Stimulated activated CD4-positive, alpha-beta T cell treated with anti-CD3 and anti-CD28 coated beads, Interleukin-15, amount 100 ng/mL, for 1 hour (primary cell): ENCODE results near the gene CRIP1.

Experiments used
- DNase-seq, 2 donors: peaks; one replicate each; pipeline ENCODE4 v3.0.0-alpha.2; 2020; ENCODE audit warnings: low read depth in 1 of 2, low spot score in 1 of 2

The CRIP1 gene

GRCh38 chr14:105450864-105451720, 35.6 kb upstream of the CRIP1 start:
- DNase-seq = no peak

DNA sequence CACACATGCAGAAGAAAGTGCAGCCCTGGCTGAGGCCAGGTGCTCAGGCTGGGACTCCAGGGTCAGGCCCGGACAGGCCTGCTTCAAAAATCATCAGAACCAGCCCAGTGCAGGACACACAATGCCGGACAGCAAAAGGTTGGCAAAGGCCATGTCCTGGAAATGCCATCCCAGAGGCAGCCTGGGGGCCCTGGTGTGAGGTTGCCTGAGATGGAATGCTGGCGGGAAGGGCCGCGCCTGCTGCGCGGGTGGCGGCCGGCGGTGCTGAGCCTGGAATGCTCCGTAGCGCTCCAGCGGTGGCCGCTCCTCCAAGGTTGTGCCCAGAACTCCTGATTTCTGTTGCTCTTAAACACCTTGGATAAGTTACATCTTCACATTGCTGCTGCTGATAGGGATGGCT, 33.7 kb upstream of the CRIP1 start:
- DNase-seq = no peak

DNA sequence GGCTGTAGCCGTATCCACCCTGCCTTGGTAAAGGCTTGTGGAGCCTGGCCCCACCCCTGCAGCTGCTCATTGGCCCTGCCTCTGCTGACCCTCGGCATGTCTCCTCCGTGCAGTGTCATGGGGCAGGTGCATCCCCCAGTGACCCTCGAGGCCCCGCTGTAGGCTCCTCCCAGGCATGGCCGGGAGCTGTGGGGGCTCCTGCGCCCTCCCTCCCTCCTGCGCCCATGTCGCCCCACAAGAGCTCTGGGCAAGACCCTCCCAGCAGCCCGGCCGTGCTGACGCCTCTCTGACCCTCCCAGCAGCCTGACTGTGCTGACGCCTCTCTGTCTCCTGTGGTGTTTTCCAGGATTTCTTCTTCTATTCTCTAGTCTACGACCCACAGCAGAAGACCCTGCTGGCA, 32.8 kb upstream of the CRIP1 start:
- no peak for DNase-seq

- no peak for DNase-seq
Measured at GRCh38 chr14:105455086-105455640, 31.5 kb upstream of the CRIP1 start.

DNA sequence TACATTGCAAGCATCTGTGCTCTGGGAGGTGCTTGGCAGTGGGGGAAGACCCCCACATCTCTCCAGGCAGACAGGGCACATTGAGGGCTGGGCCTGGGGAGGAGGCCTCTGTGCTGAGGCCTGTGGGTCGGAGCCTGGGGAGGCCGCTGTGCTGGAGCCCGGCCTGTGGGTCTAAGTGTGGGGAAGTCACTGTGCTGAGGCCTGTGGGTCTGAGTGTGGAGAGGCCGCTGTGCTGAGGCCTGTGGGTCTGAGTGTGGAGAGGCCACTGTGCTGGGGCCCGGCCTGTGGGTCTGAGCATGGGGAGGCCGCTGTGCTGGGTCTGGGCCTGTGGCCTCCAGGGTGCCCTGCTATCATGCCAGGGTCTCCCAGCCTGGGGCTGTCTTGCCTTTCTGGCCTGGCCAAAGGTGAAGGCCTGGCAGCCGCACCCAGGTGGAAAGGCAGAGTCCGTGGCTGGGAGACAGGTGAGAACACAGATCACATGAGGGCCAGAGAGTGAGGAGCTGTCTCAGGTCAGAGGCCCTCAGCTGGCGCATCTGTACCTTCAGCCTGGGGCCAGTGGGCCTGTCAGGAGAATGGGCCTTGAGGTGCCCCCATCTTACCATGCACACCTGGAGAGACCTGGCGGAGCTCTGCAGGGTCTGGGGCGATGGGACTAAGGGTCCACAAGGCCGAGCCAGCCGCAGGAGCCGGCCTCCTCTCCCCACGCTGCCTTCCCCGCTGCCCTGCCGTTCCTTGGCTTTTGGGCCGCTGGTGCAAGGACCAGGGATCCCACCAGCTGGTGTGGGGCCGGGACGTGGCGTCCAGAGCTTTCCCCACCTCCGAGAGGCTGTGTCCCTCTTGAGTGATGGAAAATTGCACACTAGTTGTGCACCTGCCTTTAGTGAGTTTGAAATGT, 30.7 kb upstream of the CRIP1 start:
- no peak for DNase-seq

GRCh38 chr14:105456736-105457617, 29.7 kb upstream of the CRIP1 start:
- no peak for DNase-seq

GRCh38 chr14:105458010-105458409, 28.7 kb upstream of the CRIP1 start:
- DNase-seq = no peak

DNA sequence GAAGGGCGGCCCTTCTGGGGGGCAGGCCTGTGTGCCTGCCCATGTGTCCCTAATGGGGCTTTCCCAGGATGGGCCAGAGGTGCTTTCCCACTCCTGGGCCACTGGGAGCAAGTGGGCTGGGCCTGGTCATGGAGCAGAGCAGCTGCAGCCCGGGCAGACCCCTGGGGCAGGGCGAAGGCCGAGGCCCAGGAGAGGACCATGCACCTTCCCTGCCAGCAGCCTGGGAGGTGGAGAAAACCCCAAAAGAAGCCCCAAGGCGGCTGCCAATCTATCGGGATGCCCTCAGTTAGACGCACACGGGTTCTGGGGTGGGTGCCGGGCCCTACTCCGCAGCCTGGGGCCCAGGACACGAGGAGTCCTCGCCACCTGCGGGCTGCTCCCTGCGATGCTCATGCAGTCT, 28.1 kb upstream of the CRIP1 start:
- no peak for DNase-seq

- no peak for DNase-seq
Measured at GRCh38 chr14:105460116-105460515, 26.6 kb upstream of the CRIP1 start.

- no peak for DNase-seq
Measured at GRCh38 chr14:105460616-105461015, 26.1 kb upstream of the CRIP1 start.

- no peak for DNase-seq
Measured at GRCh38 chr14:105461903-105462302, 24.8 kb upstream of the CRIP1 start.

GRCh38 chr14:105464501-105464900, 22.2 kb upstream of the CRIP1 start:
- DNase-seq = no peak

DNA sequence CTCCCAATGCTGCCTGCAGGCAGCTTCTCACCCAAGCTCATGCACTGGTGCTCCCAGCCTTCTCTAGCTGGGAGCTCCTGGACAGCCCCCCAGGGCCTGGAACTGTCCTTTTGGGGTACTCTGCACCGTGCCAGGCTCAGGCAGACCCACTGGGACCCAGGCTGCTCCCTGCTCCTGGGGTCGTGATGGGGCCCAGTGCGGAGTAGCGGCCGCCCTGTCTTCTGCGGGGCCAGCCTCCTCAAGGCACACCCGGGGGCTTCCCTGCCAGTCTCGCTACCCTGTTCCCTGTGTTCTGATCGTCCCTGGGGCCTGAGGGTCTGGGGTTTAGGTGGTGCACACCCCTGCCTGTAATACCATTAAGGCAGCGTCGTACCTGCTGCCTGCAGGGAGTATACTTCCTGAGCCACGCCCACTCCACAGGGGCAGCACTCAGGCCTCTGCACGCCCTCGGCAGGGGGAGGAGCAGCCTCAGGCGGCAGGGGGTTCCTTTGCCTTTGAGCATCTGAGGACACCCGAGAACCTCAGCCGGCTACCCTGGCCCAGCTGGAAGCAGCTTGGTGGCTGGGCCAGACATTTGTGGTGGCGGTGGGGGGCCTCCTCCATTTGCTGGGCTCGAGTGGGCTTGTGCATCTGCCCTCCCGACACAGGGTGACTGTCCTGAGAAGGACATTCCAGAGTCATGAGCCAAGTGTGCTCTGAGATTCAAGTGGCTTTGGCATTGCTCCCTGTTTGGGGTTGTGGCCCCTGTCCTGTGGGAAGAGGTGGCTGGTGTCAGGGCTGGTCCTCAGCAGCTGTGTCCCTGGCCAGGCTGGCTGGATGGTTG, 21.3 kb upstream of the CRIP1 start:
- no peak for DNase-seq

DNA sequence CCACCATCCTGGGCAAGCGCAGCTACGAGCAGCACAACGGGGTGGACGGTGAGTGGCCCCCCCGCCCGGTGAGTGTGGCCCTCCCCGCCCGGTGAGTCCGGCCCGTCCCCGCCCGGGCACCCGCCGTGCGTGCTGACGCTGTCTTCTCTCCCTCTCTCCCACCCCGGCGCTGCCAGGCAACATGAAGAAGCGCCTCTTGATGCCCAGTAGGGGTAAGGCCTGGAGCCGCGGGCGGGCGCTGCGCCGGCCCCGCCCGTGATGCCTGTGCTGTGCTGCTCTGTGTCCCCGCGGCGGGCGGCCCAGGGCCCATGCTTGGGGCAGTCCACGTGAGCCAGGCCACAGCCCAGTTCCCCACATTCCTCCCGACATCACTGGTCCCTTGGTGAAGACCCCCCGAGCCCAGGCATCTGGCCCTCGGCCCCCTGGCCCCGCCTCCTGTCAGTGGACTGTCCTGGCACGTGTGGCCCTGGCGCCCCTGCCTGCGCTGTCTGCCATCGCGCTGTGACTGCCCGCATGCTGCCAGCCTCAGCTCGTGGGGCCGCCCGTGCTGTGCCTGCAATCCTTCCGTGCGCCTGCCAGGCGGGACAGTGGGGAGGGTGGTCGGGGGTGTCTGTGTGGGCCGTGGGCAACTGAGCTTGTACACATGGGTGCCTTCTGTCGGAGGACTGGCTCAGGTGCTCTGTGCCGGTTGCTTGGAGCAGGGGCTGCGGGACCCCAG, 20.0 kb upstream of the CRIP1 start:
- DNase-seq = no peak

- no peak for DNase-seq
Measured at GRCh38 chr14:105467249-105467941, 19.3 kb upstream of the CRIP1 start.

DNA sequence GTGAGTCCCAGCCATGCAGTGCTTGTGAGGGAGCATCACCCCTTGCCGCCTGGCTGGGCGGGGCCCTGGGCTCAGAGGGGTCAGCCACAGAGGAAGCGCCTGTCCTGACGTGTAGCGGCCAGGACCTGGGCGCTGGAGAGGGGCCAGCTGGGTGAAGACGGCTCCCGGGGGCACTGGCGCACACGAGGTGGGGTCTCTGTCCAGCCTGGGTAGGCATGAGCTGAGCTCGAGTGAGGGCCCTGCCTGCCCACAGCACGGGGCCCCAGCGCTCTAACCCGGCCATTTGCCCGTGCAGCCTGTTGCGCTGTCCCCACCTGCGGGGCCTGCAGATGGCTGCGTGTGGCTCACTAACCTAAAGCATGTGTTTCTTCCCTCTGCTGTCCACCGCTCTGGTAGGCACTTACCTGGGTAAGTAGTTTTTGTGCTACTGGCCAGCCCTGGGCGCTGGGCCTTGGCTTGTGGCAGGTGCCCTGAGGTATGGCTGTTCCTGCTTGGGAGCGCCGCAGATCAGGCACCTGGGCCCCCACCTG, 18.7 kb upstream of the CRIP1 start:
- DNase-seq = no peak

DNA sequence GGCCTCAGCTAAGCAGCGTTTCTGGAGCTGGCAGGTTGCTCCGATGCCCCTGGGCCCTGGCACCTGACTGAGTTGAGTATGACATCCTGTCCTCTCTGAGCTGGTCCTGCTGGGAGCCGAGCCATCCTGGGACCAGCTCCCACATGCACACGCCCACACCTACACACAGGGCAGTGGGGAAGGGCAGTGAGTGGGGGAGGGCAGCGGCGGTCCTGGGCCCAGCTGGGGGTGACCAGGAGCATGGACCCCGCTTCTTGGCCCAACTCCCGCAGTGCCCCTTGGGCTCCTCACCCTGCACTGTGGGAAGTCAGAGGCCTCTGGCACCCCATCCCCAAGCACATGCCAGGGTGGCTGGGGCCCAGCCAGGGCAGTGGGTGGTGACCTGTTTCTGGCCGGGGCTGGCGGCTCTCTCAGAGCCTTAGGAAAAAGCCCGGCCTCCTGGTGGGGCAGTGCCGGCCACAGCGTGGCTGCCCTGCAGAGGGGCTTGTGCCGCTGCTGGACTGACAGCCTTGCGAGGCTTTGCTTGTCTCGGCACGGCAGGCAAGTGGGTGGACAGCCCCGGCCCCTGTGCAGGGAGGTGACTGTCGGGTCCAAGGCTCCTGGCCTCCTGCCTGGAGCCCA, 18.0 kb upstream of the CRIP1 start:
- no peak for DNase-seq
